Testis (tissue), 2 donors: ENCODE data around the gene FGR.

Experiments
- CTCF ChIP-seq, 3 experiments: fragments of 450-650 bp in 2 of 3; fragments of 200-600 bp in 1 of 3; sonication (generic) in 1 of 3; IDR thresholded peaks; one replicate each; pipeline ENCODE4 v1.5.1; 2016 to 2019; ENCODE audit warnings: antibody characterized with exemption in 3 of 3, mild to moderate bottlenecking in 2 of 3, moderate library complexity in 1 of 3
- POLR2A ChIP-seq: fragments of 450-650 bp; IDR thresholded peaks from one replicate; pipeline ENCODE4 v1.6.1; 2017; ENCODE audit warnings: antibody characterized with exemption, mild to moderate bottlenecking, moderate library complexity

- TF ChIP-seq CTCF (IDR thresholded peaks at IDR 0.05) (no peak), POLR2A (no peak)
Observed at GRCh38 chr1:27627061-27627460, 7.9 kb downstream of the FGR start.
